Measurements from ENCODE around the gene VPS29. TPM values are rescaled to one million over a fixed set of nuclear protein-coding genes. Genes with fewer than 3 reads are reported as not detected.

VPS29 gene
- polyA plus RNA-seq, 1 of the 3 experiments (the other 2 are of a cell fraction): 110 TPM

- Histone ChIP-seq H3K4me3 (ENCODE audit: low read depth in 2 of 2, low read length in 1 of 2) (no peak overlapping the region), H3K4me1 (ENCODE audit: control insufficient read depth in 1 of 2, insufficient read depth in 2 of 2, low read depth in 1 of 2, low read length in 1 of 2) (peaks cover 4 to 21% of the 10 kb centered on the region in 2 experiments; a peak in 3 of 4 replicates), H3K27me3 (ENCODE audit: insufficient read depth) (no peaks in the 10 kb centered on the region), H3F3A (replicated peaks; ENCODE audit: insufficient read depth) (peaks cover 42% of the 10 kb centered on the region), H2AFZ (ENCODE audit: low read depth) (no peak overlapping the region), H4K20me1 (ENCODE audit: insufficient read depth) (peaks cover 23% of the 10 kb centered on the region), H3K9me3 (no peaks in the 10 kb centered on the region), H3K9ac (no peak overlapping the region), H3K4me2 (peak overlapping the region; percentile 53), H3K9me2 (no peaks in the 10 kb centered on the region), H3K79me2 (ENCODE audit: insufficient read depth) (peaks cover 31% of the 10 kb centered on the region; the same call in 1 of the 2 replicates), H3K36me3 (replicated peaks in 1 of 2; ENCODE audit: control insufficient read depth in 1 of 2, insufficient read depth in 2 of 2, low read length in 1 of 2) (peaks cover 5 to 20% of the 10 kb centered on the region in 2 experiments), H3K27ac (ENCODE audit: low read depth in 2 of 2, low read length in 1 of 2) (peak overlapping the region; percentile 23 to 67; a peak in 3 of 4 replicates)
- CTCF ChIA-PET: no interaction called here
- DNase-seq: no peak
- POLR2A ChIA-PET: no interaction called here
- 7% methylated on average over 3 of the region's 3 CpGs for WGBS (ENCODE audit: low lambda C conversion rate)
- TF ChIP-seq SIN3A (IDR thresholded peaks at IDR 0.05; ENCODE audit: borderline replicate concordance, low read depth, low read length) (peak; percentile 40; the same call in 1 of the 2 replicates), NFIC (IDR thresholded peaks at IDR 0.05; ENCODE audit: borderline replicate concordance) (peak; percentile 82; the same call in 1 of the 2 replicates), FOXJ3 (CRISPR knock-in tag; IDR thresholded peaks at IDR 0.05) (no peak), GATA2 (CRISPR knock-in tag; IDR thresholded peaks at IDR 0.05) (no peak), TAF1 (IDR thresholded peaks at IDR 0.05; ENCODE audit: borderline replicate concordance, low read depth, low read length) (peak; percentile 32; the same call in 1 of the 2 replicates), FOXM1 (IDR thresholded peaks at IDR 0.05; ENCODE audit: low read depth) (0 out of 2 replicates have a peak, but pooled peaks have one; percentile 45), TCF12 (IDR thresholded peaks at IDR 0.05) (peak; percentile 97), MEF2A (IDR thresholded peaks at IDR 0.05; ENCODE audit: borderline replicate concordance, low read depth) (peak; percentile 72; the same call in 1 of the 2 replicates), GABPA (IDR thresholded peaks at IDR 0.05; ENCODE audit: low read depth) (no peak), POLR2AphosphoS5 (IDR thresholded peaks at IDR 0.05; ENCODE audit: low read depth, low read length) (peak; percentile 78; the same call in 1 of the 2 replicates), REST (IDR thresholded peaks at IDR 0.05; ENCODE audit: low read depth, low read length) (no peak), EZH2phosphoT487 (IDR thresholded peaks at IDR 0.05; ENCODE audit: borderline replicate concordance, low read depth) (no peak), PBX3 (IDR thresholded peaks at IDR 0.05) (peak; percentile 93), ELF1 (IDR thresholded peaks at IDR 0.05) (0 out of 2 replicates have a peak, but pooled peaks have one; percentile 22), EP300 (IDR thresholded peaks at IDR 0.05; ENCODE audit: borderline replicate concordance in 1 of 2, low read depth in 1 of 2, low read length in 1 of 2) (peak; percentile 10 to 82; a peak in 1 of 4 replicates), USF2 (IDR thresholded peaks at IDR 0.05; ENCODE audit: borderline replicate concordance, low read depth, low read length) (no peak), FOSL2 (IDR thresholded peaks at IDR 0.05; ENCODE audit: borderline replicate concordance, low read depth) (peak; percentile 97), RFX5 (IDR thresholded peaks at IDR 0.05; ENCODE audit: low read length) (no peak), JUND (IDR thresholded peaks at IDR 0.05) (peak; percentile 93), MAX (IDR thresholded peaks at IDR 0.05; ENCODE audit: low read depth) (peak; percentile 59; the same call in 1 of the 2 replicates), YY1 (IDR thresholded peaks at IDR 0.05; ENCODE audit: low read depth) (no peak), CTCF (IDR thresholded peaks at IDR 0.05) (no peak), RAD21 (IDR thresholded peaks at IDR 0.05; ENCODE audit: low read length) (no peak)
- TF ChIP-seq, protein P1, sequence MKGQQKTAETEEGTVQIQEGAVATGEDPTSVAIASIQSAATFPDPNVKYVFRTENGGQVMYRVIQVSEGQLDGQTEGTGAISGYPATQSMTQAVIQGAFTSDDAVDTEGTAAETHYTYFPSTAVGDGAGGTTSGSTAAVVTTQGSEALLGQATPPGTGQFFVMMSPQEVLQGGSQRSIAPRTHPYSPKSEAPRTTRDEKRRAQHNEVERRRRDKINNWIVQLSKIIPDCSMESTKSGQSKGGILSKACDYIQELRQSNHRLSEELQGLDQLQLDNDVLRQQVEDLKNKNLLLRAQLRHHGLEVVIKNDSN (IDR thresholded peaks at IDR 0.05; ENCODE audit: borderline replicate concordance, low read depth): no peak
- TF ChIP-seq, protein P2, sequence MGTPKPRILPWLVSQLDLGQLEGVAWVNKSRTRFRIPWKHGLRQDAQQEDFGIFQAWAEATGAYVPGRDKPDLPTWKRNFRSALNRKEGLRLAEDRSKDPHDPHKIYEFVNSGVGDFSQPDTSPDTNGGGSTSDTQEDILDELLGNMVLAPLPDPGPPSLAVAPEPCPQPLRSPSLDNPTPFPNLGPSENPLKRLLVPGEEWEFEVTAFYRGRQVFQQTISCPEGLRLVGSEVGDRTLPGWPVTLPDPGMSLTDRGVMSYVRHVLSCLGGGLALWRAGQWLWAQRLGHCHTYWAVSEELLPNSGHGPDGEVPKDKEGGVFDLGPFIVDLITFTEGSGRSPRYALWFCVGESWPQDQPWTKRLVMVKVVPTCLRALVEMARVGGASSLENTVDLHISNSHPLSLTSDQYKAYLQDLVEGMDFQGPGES (IDR thresholded peaks at IDR 0.05; ENCODE audit: low read depth, low read length): no peak
Measured at GRCh38 chr12:110546339-110546738, 44.4 kb upstream of the VPS29 start.
